Mesenteric fat pad (tissue), 1 donor: ENCODE data around the gene ITGA8. TPM values are rescaled to one million over a fixed set of nuclear protein-coding genes. Genes with fewer than 3 reads are reported as not detected.
"Not testable (repeated sequence)": the region's sequence is repeated elsewhere in the genome, so short reads cannot be mapped to it uniquely, and the experiment has no call there.

ENCODE experiments used
- DNase-seq: peaks from one replicate; pipeline ENCODE4 v3.0.0-alpha.2; 2020; ENCODE audit warnings: low spot score
- total RNA-seq: library from RNA; stranded (reverse); fragmentation: NEBNext Ultra II Directional; extraction: Animal tissue kit (Norgen Biotek cat#: 25700); gene quantifications from one replicate; pipeline ENCODE4 v1.2.1, GENCODE V29; 2021
- donor health status: DM: yes; HTN: yes; CAD: no.

Gene ITGA8
- total RNA-seq, 1 donor from 2014 or later: 7.1 TPM

GRCh38 chr10:15620836-15621515 lies 98.7 kb downstream of the ITGA8 start:
- no peak for DNase-seq

- DNase-seq: no peak
Observed at GRCh38 chr10:15620337-15620736, 99.4 kb downstream of the ITGA8 start.

GRCh38 chr10:15609246-15609645 lies 110.5 kb downstream of the ITGA8 start:
- DNase-seq: no peak

- no peak for DNase-seq
Observed at GRCh38 chr10:15606377-15606776, 113.3 kb downstream of the ITGA8 start.

GRCh38 chr10:15605740-15606369 lies 113.9 kb downstream of the ITGA8 start:
- no peak for DNase-seq

GRCh38 chr10:15603446-15604011 lies 116.2 kb downstream of the ITGA8 start:
- DNase-seq: no peak

- no peak for DNase-seq
Observed at GRCh38 chr10:15601819-15602218, 117.9 kb downstream of the ITGA8 start.

GRCh38 chr10:15595260-15595659 lies 124.5 kb downstream of the ITGA8 start:
- no peak for DNase-seq

GRCh38 chr10:15591937-15592336 lies 127.8 kb downstream of the ITGA8 start:
- no peak for DNase-seq

- no peak for DNase-seq
Observed at GRCh38 chr10:15591431-15591830, 128.3 kb downstream of the ITGA8 start.

GRCh38 chr10:15588635-15589508 lies 130.8 kb downstream of the ITGA8 start:
- DNase-seq: no peak

GRCh38 chr10:15588151-15588550 lies 131.6 kb downstream of the ITGA8 start:
- DNase-seq: no peak

- no peak for DNase-seq
Observed at GRCh38 chr10:15587271-15587670, 132.5 kb downstream of the ITGA8 start.

- DNase-seq: no peak
Observed at GRCh38 chr10:15585303-15585715, 134.4 kb downstream of the ITGA8 start.

GRCh38 chr10:15582972-15583371 lies 136.8 kb downstream of the ITGA8 start:
- DNase-seq: not testable (repeated sequence)

- no peak for DNase-seq
Observed at GRCh38 chr10:15579605-15580004, 140.1 kb downstream of the ITGA8 start.

- DNase-seq: no peak
Observed at GRCh38 chr10:15572531-15573045, 147.1 kb downstream of the ITGA8 start.

GRCh38 chr10:15571575-15571974 lies 148.1 kb downstream of the ITGA8 start:
- DNase-seq: no peak

- DNase-seq: no peak
Observed at GRCh38 chr10:15570738-15571339, 148.9 kb downstream of the ITGA8 start.

- DNase-seq: no peak
Observed at GRCh38 chr10:15567952-15568351, 151.8 kb downstream of the ITGA8 start.

- no peak for DNase-seq
Observed at GRCh38 chr10:15563246-15563645, 156.5 kb downstream of the ITGA8 start.
